ENCODE measurements around the gene MDM1. TPM values are rescaled to one million over a fixed set of nuclear protein-coding genes. Genes with fewer than 3 reads are reported as not detected.

The MDM1 gene
- total and polyA plus RNA-seq, 2 of the 13 experiments (the other 11 are each of a cell fraction or from before 2014, with no cell fraction given) = 4.6 to 15.2 TPM

DNA sequence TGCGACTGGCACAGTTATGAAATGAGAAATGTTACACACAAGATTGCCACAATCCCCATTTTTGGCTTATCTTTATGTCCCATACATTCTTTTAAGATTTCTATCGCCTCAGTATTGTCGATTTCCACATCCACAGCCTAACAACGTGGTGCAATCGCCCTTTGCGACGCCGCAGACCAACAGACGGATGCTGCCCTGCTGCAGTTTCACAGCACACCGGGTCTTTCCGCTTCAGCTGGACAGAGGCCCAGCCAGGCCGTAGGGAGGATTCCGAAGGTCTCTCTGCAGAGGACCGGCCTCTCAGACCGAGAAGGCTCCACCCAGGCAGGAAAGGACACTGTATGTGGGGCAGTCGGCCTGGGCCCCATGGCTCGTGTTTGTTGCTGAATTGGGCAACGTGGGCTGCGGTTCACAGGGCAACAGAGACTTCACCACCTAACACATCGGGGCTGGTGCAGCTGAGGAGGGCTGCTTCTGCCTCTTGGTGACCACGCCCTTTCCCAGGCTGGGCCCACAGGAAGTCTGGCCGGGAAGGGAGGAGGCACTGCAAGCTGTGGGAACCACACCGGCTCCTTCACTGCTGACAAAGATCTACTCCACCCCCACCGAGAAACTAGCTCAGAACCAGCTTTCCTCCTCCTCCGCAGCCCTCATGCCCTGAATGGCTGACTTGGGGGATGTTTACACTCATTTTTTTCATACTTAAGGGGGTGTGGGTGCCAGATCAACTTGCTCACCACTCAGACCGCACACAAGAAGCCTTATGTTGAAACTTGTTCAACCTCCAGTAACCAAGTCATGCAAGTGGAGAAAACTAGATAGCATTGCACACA, 32.9 kb upstream of the MDM1 start (continued):
- TF ChIP-seq RXRB (CRISPR knock-in tag; IDR thresholded peaks at IDR 0.05; ENCODE audit: borderline replicate concordance) (peak; percentile 11; the same call in 1 of the 2 replicates), SIN3B (IDR thresholded peaks at IDR 0.05; ENCODE audit: low read length) (no peak), ATRX (CRISPR knock-in tag; IDR thresholded peaks at IDR 0.05; ENCODE audit: borderline replicate concordance) (no peak), JUNB (CRISPR knock-in tag; IDR thresholded peaks at IDR 0.05; ENCODE audit: borderline replicate concordance) (no peak), KDM4B (CRISPR knock-in tag; IDR thresholded peaks at IDR 0.05) (no peak), FOXO1 (CRISPR knock-in tag; IDR thresholded peaks at IDR 0.05) (0 out of 2 replicates have a peak, but pooled peaks have one; percentile 14), ZNF543 (CRISPR knock-in tag; IDR thresholded peaks at IDR 0.05) (no peak), ZNF672 (CRISPR knock-in tag; IDR thresholded peaks at IDR 0.05) (no peak), HDAC6 (IDR thresholded peaks at IDR 0.05; ENCODE audit: low read depth, low read length) (no peak), RFXANK (CRISPR knock-in tag; IDR thresholded peaks at IDR 0.05) (no peak), ZNF737 (CRISPR knock-in tag; IDR thresholded peaks at IDR 0.05; ENCODE audit: borderline replicate concordance) (no peak), SALL1 (CRISPR knock-in tag; IDR thresholded peaks at IDR 0.05) (peak; percentile 92), NR2C2 (CRISPR knock-in tag; IDR thresholded peaks at IDR 0.05; ENCODE audit: borderline replicate concordance) (0 out of 2 replicates have a peak, but pooled peaks have one; percentile 46), HMGA1 (CRISPR knock-in tag; conservative IDR thresholded peaks at IDR 0.05) (no peak), YY1 (IDR thresholded peaks at IDR 0.05; ENCODE audit: insufficient read depth, insufficient replicate concordance, low read depth, low read length) (no peak), PHF20 (CRISPR knock-in tag; IDR thresholded peaks at IDR 0.05) (0 out of 2 replicates have a peak, but pooled peaks have one; percentile 35), CHD2 (IDR thresholded peaks at IDR 0.05; ENCODE audit: low read depth, low read length) (no peak)
- TF ChIP-seq, protein P1, sequence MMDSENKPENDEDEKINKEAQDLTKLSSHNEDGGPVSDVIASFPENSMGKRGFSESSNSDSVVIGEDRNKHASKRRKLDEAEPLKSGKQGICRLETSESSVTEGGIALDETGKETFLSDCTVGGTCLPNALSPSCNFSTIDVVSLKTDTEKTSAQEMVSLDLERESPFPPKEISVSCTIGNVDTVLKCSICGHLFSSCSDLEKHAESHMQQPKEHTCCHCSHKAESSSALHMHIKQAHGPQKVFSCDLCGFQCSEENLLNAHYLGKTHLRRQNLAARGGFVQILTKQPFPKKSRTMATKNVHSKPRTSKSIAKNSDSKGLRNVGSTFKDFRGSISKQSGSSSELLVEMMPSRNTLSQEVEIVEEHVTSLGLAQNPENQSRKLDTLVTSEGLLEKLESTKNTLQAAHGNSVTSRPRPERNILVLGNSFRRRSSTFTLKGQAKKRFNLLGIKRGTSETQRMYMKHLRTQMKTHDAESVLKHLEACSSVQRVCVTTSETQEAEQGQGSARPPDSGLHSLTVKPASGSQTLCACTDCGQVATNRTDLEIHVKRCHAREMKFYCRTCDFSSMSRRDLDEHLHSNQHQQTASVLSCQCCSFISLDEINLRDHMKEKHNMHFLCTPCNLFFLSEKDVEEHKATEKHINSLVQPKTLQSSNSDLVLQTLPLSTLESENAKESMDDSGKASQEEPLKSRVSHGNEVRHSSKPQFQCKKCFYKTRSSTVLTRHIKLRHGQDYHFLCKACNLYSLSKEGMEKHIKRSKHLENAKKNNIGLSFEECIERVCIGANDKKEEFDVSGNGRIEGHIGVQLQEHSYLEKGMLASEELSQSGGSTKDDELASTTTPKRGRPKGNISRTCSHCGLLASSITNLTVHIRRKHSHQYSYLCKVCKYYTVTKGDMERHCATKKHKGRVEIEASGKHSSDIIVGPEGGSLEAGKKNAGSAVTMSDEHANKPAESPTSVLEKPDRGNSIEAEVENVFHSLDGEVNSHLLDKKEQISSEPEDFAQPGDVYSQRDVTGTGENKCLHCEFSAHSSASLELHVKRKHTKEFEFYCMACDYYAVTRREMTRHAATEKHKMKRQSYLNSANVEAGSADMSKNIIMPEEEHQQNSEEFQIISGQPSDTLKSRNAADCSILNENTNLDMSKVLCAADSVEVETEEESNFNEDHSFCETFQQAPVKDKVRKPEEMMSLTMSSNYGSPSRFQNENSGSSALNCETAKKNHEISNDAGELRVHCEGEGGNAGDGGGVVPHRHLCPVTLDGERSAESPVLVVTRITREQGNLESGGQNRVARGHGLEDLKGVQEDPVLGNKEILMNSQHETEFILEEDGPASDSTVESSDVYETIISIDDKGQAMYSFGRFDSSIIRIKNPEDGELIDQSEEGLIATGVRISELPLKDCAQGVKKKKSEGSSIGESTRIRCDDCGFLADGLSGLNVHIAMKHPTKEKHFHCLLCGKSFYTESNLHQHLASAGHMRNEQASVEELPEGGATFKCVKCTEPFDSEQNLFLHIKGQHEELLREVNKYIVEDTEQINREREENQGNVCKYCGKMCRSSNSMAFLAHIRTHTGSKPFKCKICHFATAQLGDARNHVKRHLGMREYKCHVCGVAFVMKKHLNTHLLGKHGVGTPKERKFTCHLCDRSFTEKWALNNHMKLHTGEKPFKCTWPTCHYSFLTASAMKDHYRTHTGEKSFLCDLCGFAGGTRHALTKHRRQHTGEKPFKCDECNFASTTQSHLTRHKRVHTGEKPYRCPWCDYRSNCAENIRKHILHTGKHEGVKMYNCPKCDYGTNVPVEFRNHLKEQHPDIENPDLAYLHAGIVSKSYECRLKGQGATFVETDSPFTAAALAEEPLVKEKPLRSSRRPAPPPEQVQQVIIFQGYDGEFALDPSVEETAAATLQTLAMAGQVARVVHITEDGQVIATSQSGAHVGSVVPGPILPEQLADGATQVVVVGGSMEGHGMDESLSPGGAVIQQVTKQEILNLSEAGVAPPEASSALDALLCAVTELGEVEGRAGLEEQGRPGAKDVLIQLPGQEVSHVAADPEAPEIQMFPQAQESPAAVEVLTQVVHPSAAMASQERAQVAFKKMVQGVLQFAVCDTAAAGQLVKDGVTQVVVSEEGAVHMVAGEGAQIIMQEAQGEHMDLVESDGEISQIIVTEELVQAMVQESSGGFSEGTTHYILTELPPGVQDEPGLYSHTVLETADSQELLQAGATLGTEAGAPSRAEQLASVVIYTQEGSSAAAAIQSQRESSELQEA (CRISPR knock-in tag; IDR thresholded peaks at IDR 0.05; ENCODE audit: not compliant biosample characterization) = peak; percentile 80
- TF ChIP-seq, protein P2, sequence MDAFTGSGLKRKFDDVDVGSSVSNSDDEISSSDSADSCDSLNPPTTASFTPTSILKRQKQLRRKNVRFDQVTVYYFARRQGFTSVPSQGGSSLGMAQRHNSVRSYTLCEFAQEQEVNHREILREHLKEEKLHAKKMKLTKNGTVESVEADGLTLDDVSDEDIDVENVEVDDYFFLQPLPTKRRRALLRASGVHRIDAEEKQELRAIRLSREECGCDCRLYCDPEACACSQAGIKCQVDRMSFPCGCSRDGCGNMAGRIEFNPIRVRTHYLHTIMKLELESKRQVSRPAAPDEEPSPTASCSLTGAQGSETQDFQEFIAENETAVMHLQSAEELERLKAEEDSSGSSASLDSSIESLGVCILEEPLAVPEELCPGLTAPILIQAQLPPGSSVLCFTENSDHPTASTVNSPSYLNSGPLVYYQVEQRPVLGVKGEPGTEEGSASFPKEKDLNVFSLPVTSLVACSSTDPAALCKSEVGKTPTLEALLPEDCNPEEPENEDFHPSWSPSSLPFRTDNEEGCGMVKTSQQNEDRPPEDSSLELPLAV (CRISPR knock-in tag; conservative IDR thresholded peaks at IDR 0.05; ENCODE audit: low read depth) = no peak
- TF ChIP-seq, protein P3, sequence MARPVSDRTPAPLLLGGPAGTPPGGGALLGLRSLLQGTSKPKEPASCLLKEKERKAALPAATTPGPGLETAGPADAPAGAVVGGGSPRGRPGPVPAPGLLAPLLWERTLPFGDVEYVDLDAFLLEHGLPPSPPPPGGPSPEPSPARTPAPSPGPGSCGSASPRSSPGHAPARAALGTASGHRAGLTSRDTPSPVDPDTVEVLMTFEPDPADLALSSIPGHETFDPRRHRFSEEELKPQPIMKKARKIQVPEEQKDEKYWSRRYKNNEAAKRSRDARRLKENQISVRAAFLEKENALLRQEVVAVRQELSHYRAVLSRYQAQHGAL (CRISPR knock-in tag; IDR thresholded peaks at IDR 0.05; ENCODE audit: not compliant biosample characterization) = no peak
